Activated naive CD4-positive, alpha-beta T cell treated with anti-CD3 and anti-CD28 coated beads for 36 hours (primary cell): ENCODE results near the gene IL6R. TPM values are rescaled to one million over a fixed set of nuclear protein-coding genes. Genes with fewer than 3 reads are reported as not detected.

Source experiments
- CTCF ChIA-PET: fragments of 350-600 bp; sonication (Branson Sonifier 250); formaldehyde crosslinking; loops from one replicate; lab custom pipeline; 2021; ENCODE audit warnings: antibody characterized with exemption; lab: Charles Lee
- DNase-seq: peaks from one replicate; pipeline ENCODE4 v3.0.0-alpha.2; 2020
- H3K27ac Mint-ChIP-seq: one replicate; pipeline ENCODE4 v1.8.0; 2021; ENCODE audit warnings: mild to moderate bottlenecking, mixed read lengths
- H3K27me3 Mint-ChIP-seq: one replicate; pipeline ENCODE4 v1.8.0; 2021; ENCODE audit warnings: low read depth, mixed read lengths
- H3K36me3 Mint-ChIP-seq: one replicate; pipeline ENCODE4 v1.8.0; 2021; ENCODE audit warnings: low read depth, mixed read lengths
- H3K4me1 Mint-ChIP-seq: one replicate; pipeline ENCODE4 v1.8.0; 2021; ENCODE audit warnings: low read depth, mixed read lengths
- H3K4me3 Mint-ChIP-seq: one replicate; pipeline ENCODE4 v1.8.0; 2021; ENCODE audit warnings: mild to moderate bottlenecking, moderate library complexity, mixed read lengths
- H3K9me3 Mint-ChIP-seq: one replicate; pipeline ENCODE4 v1.8.0; 2021; ENCODE audit warnings: mixed read lengths
- intact Hi-C: fragments of 100-400 bp; cut with micrococcal nuclease; formaldehyde crosslinking; loops from one replicate; pipeline ENCODE4 v1.15.1; 2023
- total RNA-seq, 2 experiments: library from RNA; stranded (reverse); gene quantifications; one replicate each; pipeline ENCODE4 v1.2.3, GENCODE V29; 2021

The IL6R gene
- total RNA-seq, 2 experiments from 2014 or later: 17.3 to 25.9 TPM

DNA sequence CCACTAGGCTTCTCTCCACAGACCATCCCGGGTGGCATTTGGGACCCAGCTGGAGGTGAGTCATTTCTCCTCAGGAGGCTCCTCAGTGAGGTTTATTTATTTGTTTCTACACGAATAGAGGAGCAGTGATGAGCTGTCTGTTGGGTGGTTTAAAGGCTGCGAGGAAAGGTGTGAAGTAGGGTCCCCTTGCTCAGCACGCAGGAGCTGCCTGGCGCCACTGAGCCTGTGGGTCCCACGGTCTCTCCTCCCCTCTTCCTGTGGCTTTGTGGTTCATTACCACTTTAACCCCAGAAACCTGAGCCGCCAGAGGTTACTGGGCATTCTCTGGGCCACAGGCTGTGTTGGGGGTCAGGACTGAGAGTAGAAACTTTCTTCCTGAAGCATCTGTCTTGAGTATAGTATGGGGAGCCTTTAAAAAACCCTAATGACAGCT, 39.9 kb downstream of the IL6R start:
- peaks cover 52% of the 10 kb centered on the region for H3K4me1 Mint-ChIP-seq
- no peak overlapping the region for H3K4me3 Mint-ChIP-seq
- no peaks in the 10 kb centered on the region for H3K27me3 Mint-ChIP-seq
- H3K9me3 Mint-ChIP-seq: no peaks in the 10 kb centered on the region
- peaks cover 24% of the 10 kb centered on the region for H3K36me3 Mint-ChIP-seq
- DNase-seq: peak; percentile 56
- intact Hi-C loops: no loop called here
- H3K27ac Mint-ChIP-seq: peak overlapping the region; percentile 56
- CTCF ChIA-PET: interaction anchor here (1.1 to 1.8 kb wide), 5 partner anchors 15 to 42 kb away, joined by 3 to 4 read pairs (median 3); no protein-coding TSS in a partner anchor

DNA sequence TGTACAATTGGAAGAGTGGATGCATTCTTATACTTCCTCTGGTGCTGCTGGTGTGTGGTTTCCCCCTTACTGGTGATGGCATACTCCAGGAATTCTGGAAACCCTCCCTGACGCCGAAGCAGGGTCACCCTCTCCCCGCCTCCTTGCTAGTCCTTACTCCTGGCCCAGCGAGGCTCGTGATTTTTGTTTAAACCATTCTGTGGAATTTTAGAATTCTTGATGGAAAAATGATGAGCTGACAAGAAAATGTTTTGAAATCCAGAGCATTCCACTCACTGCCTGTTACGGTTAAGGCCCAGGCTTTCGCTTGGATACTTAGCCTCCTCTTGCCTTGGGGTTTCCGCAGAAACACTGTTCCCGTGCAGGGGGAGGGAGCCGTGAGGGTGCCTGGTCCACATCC, 41.1 kb downstream of the IL6R start:
- intact Hi-C loops: no loop called here
- peaks cover 40% of the 10 kb centered on the region for H3K4me1 Mint-ChIP-seq
- H3K27ac Mint-ChIP-seq: no peak overlapping the region
- H3K9me3 Mint-ChIP-seq: no peaks in the 10 kb centered on the region
- H3K27me3 Mint-ChIP-seq: no peaks in the 10 kb centered on the region
- H3K4me3 Mint-ChIP-seq: no peak overlapping the region
- CTCF ChIA-PET: no interaction called here
- peaks cover 19% of the 10 kb centered on the region for H3K36me3 Mint-ChIP-seq
- DNase-seq: no peak

DNA sequence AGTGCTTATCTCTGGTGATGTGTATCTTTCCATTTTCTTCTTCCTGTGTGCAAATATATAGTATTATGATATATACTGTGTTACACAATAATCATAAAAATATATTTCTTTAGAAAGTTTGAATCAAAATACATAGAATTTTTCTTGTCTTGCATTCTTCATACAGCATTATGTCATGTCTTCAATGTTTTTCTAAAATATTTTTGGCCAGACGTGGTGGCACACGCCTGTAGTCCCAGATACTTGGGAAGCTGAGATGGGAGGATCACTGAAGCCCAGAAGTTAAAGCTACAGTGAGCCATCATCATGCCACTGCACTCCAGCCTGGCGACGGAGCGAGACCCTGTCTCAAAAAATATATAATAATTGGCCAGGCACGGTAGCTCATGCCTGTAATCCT, 41.6 kb downstream of the IL6R start:
- H3K27me3 Mint-ChIP-seq: no peaks in the 10 kb centered on the region
- no peaks in the 10 kb centered on the region for H3K9me3 Mint-ChIP-seq
- peaks cover 35% of the 10 kb centered on the region for H3K4me1 Mint-ChIP-seq
- CTCF ChIA-PET: no interaction called here
- H3K36me3 Mint-ChIP-seq: peaks cover 20% of the 10 kb centered on the region
- no peak for DNase-seq
- intact Hi-C loops: no loop called here
- H3K27ac Mint-ChIP-seq: no peak overlapping the region
- no peak overlapping the region for H3K4me3 Mint-ChIP-seq

DNA sequence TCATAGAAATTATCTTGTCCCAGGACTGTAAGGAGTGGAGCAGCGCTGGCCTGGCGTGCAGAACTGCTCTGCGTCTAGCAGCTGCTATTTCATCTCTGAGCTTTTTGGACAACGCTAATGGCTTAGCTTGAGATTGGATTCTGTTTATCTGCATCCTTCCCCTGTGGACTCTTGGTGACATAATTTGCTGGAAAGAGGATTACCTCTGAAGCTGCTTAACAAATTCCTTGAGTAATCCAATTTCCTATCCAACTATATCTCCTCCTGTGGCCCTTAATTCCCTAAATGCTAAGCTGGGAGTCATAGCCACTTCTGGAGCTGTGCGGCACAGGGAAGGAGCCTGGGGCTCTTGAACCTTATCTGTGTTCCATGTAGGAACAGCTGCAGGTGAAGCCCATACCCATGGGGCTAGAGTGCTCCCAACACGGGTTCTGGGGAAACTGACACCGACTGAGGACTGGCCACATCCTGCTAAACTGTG, 43.2 kb downstream of the IL6R start:
- no peak for DNase-seq
- no peaks in the 10 kb centered on the region for H3K9me3 Mint-ChIP-seq
- intact Hi-C loops: no loop called here
- peaks cover 30% of the 10 kb centered on the region for H3K4me1 Mint-ChIP-seq
- H3K27ac Mint-ChIP-seq: no peak overlapping the region
- CTCF ChIA-PET: interaction anchor here (0.6 to 1.2 kb wide), 3 partner anchors 9 to 38 kb away, joined by 3 to 4 read pairs (median 3); no protein-coding TSS in a partner anchor
- H3K4me3 Mint-ChIP-seq: no peak overlapping the region
- peaks cover 30% of the 10 kb centered on the region for H3K36me3 Mint-ChIP-seq
- H3K27me3 Mint-ChIP-seq: no peaks in the 10 kb centered on the region

DNA sequence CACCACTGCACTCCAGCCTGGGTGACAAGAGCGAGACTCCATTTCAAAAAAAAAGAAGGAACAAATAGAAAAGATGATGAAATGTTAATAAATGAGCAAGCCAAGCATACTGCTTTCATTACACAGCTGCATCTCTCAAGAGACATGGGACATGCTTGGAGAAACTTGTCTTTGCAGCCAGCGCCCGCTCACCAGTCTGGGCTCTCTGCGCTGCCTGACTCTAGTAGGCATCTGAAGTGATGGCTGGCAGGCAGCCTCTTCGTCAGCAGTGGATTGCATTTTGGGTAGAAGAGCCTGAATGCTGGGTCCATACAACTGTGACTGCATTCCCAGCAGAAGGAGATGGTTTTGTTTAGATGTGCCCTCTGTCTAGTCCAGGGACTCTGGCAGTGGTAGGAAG, 48.0 kb downstream of the IL6R start:
- Mint-ChIP-seq H3K9me3 (no peaks in the 10 kb centered on the region), H3K4me3 (no peak overlapping the region), H3K27ac (no peak overlapping the region), H3K27me3 (no peaks in the 10 kb centered on the region), H3K4me1 (peaks cover 24% of the 10 kb centered on the region), H3K36me3 (peaks cover 44% of the 10 kb centered on the region)
- intact Hi-C loops: no loop called here
- DNase-seq: no peak
- CTCF ChIA-PET: no interaction called here

DNA sequence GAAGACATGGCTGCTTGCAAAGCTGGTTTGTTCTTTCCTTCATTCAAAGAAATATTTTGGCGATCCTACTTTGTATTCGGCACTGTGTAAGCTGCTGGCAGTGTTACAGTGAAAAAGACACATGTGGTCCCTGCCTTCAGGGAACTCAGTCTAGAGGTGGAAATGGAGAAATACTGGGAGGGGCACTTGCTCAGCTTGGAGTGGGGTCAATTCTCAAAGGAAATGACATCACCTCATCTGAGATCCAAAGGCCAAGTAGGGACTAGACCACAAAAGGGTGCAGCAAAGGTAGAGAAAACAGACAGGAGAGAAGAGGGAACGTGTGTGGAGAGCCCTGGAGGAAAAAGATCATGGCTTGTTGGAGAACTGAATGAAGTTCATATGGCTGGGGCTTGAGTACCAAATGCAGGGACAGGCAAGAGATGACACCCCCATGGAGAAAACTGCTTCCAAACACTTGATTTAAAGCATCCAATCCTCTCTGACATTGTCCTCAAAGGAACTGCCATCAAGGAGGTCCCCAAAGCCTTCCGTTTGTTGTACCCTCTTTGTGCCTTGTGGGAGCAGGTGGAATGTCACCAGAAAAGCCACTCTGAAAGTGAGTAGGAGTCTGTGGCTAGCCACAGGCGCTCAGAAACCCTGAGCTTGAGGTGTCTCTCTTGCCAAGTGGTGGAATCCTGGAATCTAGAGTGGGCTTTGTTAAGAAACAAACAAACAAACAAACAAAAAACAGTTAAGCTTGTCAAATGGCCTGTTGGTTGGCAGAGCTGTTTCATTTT, 48.6 kb downstream of the IL6R start:
- Mint-ChIP-seq H3K27ac (no peak overlapping the region), H3K4me1 (peaks cover 24% of the 10 kb centered on the region), H3K4me3 (no peak overlapping the region), H3K27me3 (no peaks in the 10 kb centered on the region), H3K9me3 (no peaks in the 10 kb centered on the region), H3K36me3 (peaks cover 45% of the 10 kb centered on the region)
- no peak for DNase-seq
- intact Hi-C loops: no loop called here
- CTCF ChIA-PET: interaction anchor here (0.6 to 0.9 kb wide), 4 partner anchors 19 to 763 kb away, joined by 3 to 6 read pairs (median 3); no protein-coding TSS in a partner anchor

DNA sequence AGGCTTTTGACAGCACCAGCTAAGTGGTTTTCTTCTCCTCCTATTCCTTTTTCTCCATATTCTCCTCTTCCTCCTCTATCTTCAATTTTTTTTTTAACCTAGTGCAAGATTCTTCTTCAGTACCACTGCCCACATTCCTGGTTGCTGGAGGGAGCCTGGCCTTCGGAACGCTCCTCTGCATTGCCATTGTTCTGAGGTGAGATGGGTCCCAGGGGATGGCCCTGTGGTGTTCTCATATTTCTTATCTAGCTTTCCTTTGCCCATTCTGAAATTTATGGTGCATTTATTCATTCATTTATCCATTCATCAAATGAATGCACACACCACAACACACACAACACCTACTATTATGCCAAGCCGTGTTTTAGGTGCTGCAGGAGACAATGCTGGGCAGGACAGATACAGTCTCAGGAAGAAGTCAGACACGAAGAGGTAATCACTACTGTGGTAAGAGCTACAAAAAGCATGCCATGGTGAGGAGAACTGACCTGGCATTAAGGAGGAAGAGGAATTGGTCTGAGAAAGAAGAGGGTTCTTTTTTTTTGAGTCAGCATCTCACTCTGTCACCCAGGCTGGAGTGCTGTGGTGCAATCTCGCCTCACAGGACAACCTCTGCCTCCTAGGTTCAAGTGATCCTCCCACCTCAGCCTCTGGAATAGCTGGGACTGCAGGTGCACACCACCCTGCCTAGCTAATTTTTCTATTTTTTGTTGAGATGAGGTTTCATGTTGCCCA, 49.4 kb downstream of the IL6R start:
- H3K27ac Mint-ChIP-seq: no peak overlapping the region
- H3K4me3 Mint-ChIP-seq: no peak overlapping the region
- CTCF ChIA-PET: interaction anchor here (0.6 to 0.9 kb wide), 4 partner anchors 20 to 762 kb away, joined by 3 to 6 read pairs (median 3); no protein-coding TSS in a partner anchor
- no peaks in the 10 kb centered on the region for H3K27me3 Mint-ChIP-seq
- no peaks in the 10 kb centered on the region for H3K9me3 Mint-ChIP-seq
- H3K4me1 Mint-ChIP-seq: peaks cover 24% of the 10 kb centered on the region
- peaks cover 45% of the 10 kb centered on the region for H3K36me3 Mint-ChIP-seq
- no peak for DNase-seq
- intact Hi-C loops: no loop called here

DNA sequence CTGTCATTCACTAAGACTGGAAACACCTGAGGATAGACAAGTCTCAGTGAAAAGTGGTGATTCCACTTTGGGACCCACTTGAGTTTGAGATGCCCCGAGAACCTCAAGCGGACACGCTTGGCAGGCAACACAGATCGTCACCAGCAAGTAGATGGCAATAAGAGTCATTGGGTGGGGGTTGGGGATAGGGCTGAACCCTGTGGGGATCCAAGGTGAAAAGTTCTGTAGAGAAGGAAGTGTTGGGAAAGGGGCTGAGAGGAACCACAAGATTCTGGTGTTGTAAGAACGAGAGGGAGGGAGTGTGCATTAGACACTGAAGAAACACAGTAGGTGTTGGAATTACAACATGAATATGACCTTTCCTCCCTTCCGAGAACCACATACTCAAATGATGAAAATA, 51.5 kb downstream of the IL6R start:
- Mint-ChIP-seq H3K9me3 (no peaks in the 10 kb centered on the region), H3K27me3 (no peaks in the 10 kb centered on the region), H3K27ac (no peak overlapping the region), H3K4me1 (peaks cover 41% of the 10 kb centered on the region), H3K4me3 (no peak overlapping the region), H3K36me3 (peaks cover 47% of the 10 kb centered on the region)
- CTCF ChIA-PET: interaction anchor here (0.7 kb wide), 1 partner anchor 584 kb away, joined by 3 read pairs; no protein-coding TSS in a partner anchor
- no peak for DNase-seq
- intact Hi-C loops: no loop called here

DNA sequence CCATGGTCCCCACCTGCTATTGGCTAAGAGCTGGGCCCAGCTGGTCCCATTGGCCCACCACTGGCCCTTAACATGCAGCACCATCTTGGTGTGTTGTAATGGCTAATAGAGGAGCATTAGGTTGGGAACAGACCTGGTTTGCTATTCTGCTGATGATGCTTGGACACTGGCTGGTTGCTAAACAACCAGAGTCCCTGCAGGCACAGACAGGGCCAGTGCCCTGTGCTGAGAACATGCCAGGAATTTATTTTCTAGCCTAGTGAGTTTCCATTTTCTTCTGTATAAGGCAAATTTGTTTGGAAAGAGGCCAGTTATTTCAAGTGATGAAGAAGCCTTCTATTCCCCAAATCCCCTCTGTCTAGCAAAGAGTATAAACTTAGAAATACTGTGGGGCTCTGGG, 53.9 kb downstream of the IL6R start:
- H3K4me3 Mint-ChIP-seq: no peak overlapping the region
- peaks cover 45% of the 10 kb centered on the region for H3K4me1 Mint-ChIP-seq
- H3K27ac Mint-ChIP-seq: no peak overlapping the region
- H3K9me3 Mint-ChIP-seq: no peaks in the 10 kb centered on the region
- intact Hi-C loops: no loop called here
- no peaks in the 10 kb centered on the region for H3K27me3 Mint-ChIP-seq
- CTCF ChIA-PET: interaction anchor here (0.6 kb wide), 1 partner anchor 73 kb away, joined by 4 read pairs; no protein-coding TSS in a partner anchor
- peaks cover 26% of the 10 kb centered on the region for H3K36me3 Mint-ChIP-seq
- no peak for DNase-seq

DNA sequence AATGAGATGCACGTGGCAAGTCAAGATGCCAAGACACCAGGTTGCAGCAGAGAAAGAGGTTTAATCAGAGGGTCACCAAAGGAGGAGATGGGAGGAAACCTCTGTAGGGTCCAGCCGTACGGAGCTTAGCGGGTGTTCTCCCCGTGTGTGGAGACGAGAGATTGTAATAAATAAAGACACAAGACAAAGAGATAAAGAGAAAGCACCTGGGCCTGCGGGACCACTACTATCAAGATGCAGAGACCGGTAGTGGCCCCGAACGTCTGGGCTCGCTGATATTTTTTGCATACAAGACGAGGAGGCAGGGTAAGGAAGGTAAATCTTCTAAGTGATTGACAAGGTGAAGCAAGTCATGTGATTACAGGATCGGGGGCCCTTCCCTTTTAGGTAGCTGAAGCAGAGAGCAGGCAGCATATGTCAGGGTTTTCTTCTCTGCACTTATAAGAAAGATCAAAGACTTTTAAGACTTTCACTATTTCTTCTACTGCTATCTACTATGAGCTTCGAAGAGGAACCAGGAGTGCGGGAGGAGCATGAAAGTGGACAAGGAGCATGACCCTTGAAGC, 55.6 kb downstream of the IL6R start:
- DNase-seq: no peak
- Mint-ChIP-seq H3K27ac (peak overlapping the region; percentile 25), H3K9me3 (no peaks in the 10 kb centered on the region), H3K4me3 (no peak overlapping the region), H3K27me3 (no peaks in the 10 kb centered on the region), H3K36me3 (peaks cover 17% of the 10 kb centered on the region), H3K4me1 (peaks cover 54% of the 10 kb centered on the region)
- intact Hi-C loops: no loop called here
- CTCF ChIA-PET: interaction anchor here (0.7 to 1.8 kb wide), 2 partner anchors 10 to 126 kb away, joined by 3 to 4 read pairs; no protein-coding TSS in a partner anchor

DNA sequence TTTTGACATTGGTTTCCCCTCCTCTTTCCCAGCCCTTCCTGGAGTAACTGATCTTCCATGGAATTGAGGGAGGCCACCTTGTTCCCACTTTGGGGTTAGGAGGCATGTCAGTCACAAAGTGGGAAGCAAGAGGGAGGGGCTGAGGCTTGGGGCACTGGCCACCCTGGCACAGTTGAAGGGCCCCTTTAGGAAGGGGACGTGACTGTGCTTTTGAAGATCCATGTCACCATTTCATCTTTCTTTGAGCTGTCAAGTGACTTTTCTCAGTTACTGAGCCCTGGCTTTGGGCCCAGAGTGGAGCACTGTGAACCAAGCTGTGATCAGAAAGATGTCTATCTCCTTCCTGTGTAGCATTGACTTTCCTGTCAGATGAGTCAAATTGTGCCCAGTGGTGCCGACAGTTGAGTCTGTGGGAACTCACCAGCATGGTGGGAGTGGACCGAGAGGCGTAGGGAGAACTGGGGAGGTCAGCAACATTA, 58.4 kb downstream of the IL6R start:
- CTCF ChIA-PET: interaction anchor here (0.6 to 1.4 kb wide), 4 partner anchors 15 to 403 kb away, joined by 3 read pairs; no protein-coding TSS in a partner anchor
- Mint-ChIP-seq H3K4me3 (no peak overlapping the region), H3K27ac (peak overlapping the region; percentile 78), H3K4me1 (peaks cover 73% of the 10 kb centered on the region), H3K36me3 (peaks cover 4% of the 10 kb centered on the region), H3K27me3 (no peaks in the 10 kb centered on the region), H3K9me3 (no peaks in the 10 kb centered on the region)
- DNase-seq: peak; percentile 89
- intact Hi-C loops: loop anchor here (1.0 to 2.0 kb wide), 5 partner anchors 13 to 110 kb away; no protein-coding TSS in a partner anchor
